Measurements from ENCODE around the gene MYCBPAP.
"Not testable (repeated sequence)": the region's sequence is repeated elsewhere in the genome, so short reads cannot be mapped to it uniquely, and the experiment has no call there.

The MYCBPAP gene

DNA sequence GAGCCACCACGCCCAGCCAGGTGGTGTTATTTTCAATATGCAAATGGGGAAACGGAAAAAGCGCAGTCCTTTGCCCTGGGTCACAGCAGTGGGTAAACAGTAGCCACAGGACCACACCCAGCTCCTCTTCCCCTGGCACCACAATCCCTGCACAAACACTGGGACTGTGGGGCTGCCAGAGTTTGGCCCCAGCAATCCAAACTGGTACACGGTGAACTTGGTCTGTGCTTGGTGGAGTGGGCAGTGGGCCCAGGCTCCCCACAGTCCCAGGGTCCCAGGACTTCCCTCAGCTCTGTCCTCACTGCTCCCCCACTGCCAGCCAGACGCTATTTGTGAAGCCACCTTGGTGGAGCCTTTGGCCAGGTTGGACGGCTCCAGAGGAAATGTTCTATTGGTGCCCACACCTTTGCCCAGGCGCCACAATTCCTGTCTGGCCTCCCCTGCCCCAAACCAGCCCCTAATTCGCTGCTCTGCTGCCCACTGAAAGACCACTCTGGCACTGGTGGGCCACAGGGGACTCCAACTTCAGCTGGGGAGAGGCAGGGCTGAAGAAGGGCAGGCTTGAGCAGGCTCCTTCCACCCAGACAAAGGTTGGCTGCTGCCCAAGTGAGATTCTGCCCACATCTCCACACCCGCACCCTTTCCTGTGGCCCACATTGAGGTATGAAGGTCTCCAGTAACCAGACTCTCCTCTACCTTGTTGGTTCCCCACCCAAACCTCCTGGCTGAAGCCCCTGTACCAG is 41.7 kb upstream of the MYCBPAP start:
- no peak overlapping the region for H3K4me2 ChIP-seq (ENCODE audit: low read length)

DNA sequence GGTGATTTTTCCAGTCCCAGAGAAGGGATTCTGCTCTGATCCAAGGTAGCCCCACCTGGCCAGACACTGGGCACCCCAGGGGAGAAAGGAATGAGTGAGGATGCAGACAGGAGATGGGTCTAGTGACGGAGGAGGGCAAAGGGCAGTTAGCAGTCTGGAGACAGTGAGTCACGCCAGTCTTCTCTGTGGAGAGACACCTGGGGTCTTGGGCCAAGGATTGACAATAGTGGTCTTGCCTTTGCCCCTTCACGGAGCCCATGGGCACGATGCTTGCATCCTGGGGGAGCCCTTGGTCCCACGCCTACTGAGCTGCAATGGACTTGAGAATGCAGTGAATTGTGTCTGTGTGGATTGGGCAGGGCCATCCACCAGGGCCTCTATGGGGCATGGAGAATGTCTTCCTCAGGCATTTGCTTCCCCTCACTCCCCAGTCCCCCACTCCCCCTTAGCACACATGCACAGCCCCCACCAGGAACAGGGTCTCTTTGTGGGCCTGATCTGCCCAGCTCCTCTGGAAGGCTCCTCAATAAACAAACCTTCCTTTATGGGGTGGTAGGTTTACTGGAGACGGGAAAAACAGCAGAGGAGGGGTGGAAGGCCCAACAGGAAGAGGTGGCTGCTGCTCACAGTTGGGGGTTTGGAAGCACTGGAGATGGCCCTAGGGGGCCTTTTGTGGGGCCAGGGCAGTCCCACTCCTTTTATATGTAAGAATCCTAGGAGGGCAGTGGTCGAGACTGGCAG is 41.0 kb upstream of the MYCBPAP start:
- H3K4me2 ChIP-seq (ENCODE audit: low read length) = no peak overlapping the region
- H3K9me3 ChIP-seq (replicated peaks; ENCODE audit: low read length) = no peaks in the 10 kb centered on the region
- no peaks in the 10 kb centered on the region for H3K36me3 ChIP-seq (ENCODE audit: insufficient read depth, low read length)
- H3K27me3 ChIP-seq (ENCODE audit: control insufficient read depth, insufficient read depth, low read length) = peaks cover 41% of the 10 kb centered on the region
- H3K4me1 ChIP-seq (ENCODE audit: control insufficient read depth, insufficient read depth, low read length) = peaks cover 11% of the 10 kb centered on the region
- no peak overlapping the region for H3K4me3 ChIP-seq (ENCODE audit: low read length)
- no peak overlapping the region for H3K9ac ChIP-seq (ENCODE audit: low read depth, low read length)

More for the DNA sequence above, 41.7 kb upstream of the MYCBPAP start:
- H3K9me3 ChIP-seq (replicated peaks; ENCODE audit: low read length) = no peaks in the 10 kb centered on the region
- no peak overlapping the region for H3K4me3 ChIP-seq (ENCODE audit: low read length)
- peaks cover 39% of the 10 kb centered on the region for H3K27me3 ChIP-seq (ENCODE audit: control insufficient read depth, insufficient read depth, low read length)
- no peak overlapping the region for H3K9ac ChIP-seq (ENCODE audit: low read depth, low read length)
- peaks cover 11% of the 10 kb centered on the region for H3K4me1 ChIP-seq (ENCODE audit: control insufficient read depth, insufficient read depth, low read length)
- no peaks in the 10 kb centered on the region for H3K36me3 ChIP-seq (ENCODE audit: insufficient read depth, low read length)

DNA sequence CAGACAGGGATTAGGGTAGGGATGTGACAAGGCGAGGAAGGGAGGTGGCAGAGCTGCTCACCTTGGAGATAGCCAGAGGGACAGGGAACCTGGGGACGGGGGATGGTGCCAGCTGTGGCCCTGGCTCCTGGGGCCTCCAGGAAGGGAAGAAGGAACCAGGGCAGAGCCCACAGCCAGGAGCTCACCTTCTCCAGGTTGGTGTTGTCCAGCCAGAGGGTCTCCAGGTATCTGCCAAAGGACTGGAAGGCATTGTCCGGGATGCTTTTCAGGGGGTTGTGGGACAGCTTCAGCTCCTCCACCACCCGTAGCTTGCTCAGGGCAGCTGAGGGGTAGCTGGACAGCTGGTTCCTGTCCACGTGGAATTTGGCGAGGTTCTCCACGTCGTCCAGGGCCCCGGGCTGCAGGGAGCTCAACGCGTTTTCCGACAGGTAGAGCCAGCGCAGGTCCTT is 40.4 kb upstream of the MYCBPAP start:
- no peak overlapping the region for H3K4me3 ChIP-seq (ENCODE audit: low read length)
- no peaks in the 10 kb centered on the region for H3K9me3 ChIP-seq (replicated peaks; ENCODE audit: low read length)
- H3K4me2 ChIP-seq (ENCODE audit: low read length) = no peak overlapping the region
- no peaks in the 10 kb centered on the region for H3K36me3 ChIP-seq (ENCODE audit: insufficient read depth, low read length)
- H3K4me1 ChIP-seq (ENCODE audit: control insufficient read depth, insufficient read depth, low read length) = peaks cover 11% of the 10 kb centered on the region
- H3K27me3 ChIP-seq (ENCODE audit: control insufficient read depth, insufficient read depth, low read length) = peaks cover 41% of the 10 kb centered on the region
- no peak overlapping the region for H3K9ac ChIP-seq (ENCODE audit: low read depth, low read length)

DNA sequence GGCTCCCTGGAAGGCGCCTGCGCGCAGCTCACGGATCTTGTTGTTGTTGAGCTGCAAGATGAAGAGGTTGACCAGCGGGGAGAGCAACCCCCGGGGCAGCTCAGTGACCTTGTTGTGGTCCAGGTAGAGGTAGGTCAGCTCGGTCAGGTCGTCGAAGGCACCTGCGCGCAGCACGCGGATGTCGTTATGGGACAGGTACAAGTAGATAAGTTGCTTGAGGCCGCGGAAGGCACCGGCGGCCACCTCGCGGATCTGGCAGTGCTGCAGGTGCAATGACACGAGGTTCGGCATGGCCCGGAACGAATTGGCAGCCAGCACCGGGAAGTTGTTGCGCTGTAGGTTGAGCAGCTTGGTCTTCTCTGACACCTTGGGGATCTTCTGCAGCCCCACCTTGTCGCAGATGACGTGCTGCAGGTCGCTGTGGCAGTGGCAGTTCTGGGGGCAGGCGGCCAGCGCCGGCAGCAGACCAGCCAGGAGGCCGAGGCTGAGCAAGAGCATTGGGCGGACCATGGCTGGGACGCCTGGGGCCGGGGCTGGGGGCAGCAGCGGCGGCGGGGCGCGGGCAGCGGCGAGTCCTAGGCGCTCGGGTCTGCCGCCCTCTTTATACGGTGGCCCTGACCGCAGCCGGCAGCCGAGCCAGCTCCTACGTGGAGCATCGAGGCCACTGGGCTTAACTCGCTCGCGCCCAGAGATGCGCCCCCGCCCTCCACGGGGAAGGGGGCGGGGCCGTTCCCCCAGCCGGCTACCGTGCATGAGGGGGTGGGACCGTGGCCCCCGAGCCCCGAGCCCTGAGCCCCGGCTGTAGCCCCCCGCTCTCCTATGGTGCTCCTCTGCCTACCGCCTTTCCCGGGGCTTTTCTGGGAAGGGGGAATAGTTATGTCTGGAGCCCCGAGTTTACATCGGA is 39.7 kb upstream of the MYCBPAP start, which contains the start of gene CHAD:
TSS of gene CHAD (minus strand) at position 577 of the 904 bp plus-strand sequence. CDS start at position 510, 67 bp downstream.
- Histone ChIP-seq H3K4me3 (ENCODE audit: low read length) (peak within 1 kb of the TSS; percentile 17), H3K9ac (ENCODE audit: low read depth, low read length) (no peak within 1 kb of the TSS), H3K27me3 (ENCODE audit: control insufficient read depth, insufficient read depth, low read length) (peaks cover 41% of the 10 kb centered on the region), H3K4me1 (ENCODE audit: control insufficient read depth, insufficient read depth, low read length) (peaks cover 11% of the 10 kb centered on the region), H3K4me2 (ENCODE audit: low read length) (peak within 1 kb of the TSS; percentile 73), H3K9me3 (replicated peaks; ENCODE audit: low read length) (no peaks in the 10 kb centered on the region), H3K36me3 (ENCODE audit: insufficient read depth, low read length) (no peaks in the 10 kb centered on the region)

- Histone ChIP-seq H3K27me3 (ENCODE audit: control insufficient read depth, insufficient read depth, low read length) (peaks cover 41% of the 10 kb centered on the region), H3K4me3 (ENCODE audit: low read length) (peak overlapping the region; percentile 17), H3K9me3 (replicated peaks; ENCODE audit: low read length) (no peaks in the 10 kb centered on the region), H3K9ac (ENCODE audit: low read depth, low read length) (no peak overlapping the region), H3K4me2 (ENCODE audit: low read length) (peak overlapping the region; percentile 73), H3K36me3 (ENCODE audit: insufficient read depth, low read length) (no peaks in the 10 kb centered on the region), H3K4me1 (ENCODE audit: control insufficient read depth, insufficient read depth, low read length) (peaks cover 11% of the 10 kb centered on the region)
Observed at GRCh38 chr17:50469208-50469605, 39.0 kb upstream of the MYCBPAP start.

GRCh38 chr17:50469671-50470305 is 38.5 kb upstream of the MYCBPAP start:
- no peak overlapping the region for H3K9ac ChIP-seq (ENCODE audit: low read depth, low read length)

DNA sequence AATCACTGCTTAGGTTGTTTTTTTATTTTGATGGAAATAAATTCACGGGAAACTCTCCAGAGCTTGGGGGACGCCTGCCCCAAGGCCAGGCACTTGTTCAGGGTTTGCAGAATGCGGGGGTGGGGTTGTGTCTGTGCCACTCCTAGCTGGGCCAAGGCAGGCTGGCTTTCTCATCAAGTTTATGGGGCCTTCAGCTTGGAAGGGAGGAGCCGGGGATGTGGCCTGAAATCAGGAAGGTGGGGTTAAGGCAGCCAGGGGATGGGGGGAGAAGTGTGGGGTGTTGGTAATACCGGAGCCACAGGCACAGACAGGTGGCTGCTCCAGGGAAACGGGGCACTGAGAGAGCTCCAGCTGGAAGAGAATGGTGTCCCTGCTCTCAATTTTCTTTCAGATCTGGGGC is 37.8 kb upstream of the MYCBPAP start:
- Histone ChIP-seq H3K27me3 (ENCODE audit: control insufficient read depth, insufficient read depth, low read length) (peaks cover 41% of the 10 kb centered on the region), H3K36me3 (ENCODE audit: insufficient read depth, low read length) (no peaks in the 10 kb centered on the region), H3K4me3 (ENCODE audit: low read length) (no peak overlapping the region), H3K4me1 (ENCODE audit: control insufficient read depth, insufficient read depth, low read length) (peaks cover 11% of the 10 kb centered on the region), H3K4me2 (ENCODE audit: low read length) (no peak overlapping the region), H3K9me3 (replicated peaks; ENCODE audit: low read length) (no peaks in the 10 kb centered on the region), H3K9ac (ENCODE audit: low read depth, low read length) (no peak overlapping the region)

More at GRCh38 chr17:50469671-50470305, 38.5 kb upstream of the MYCBPAP start:
- Histone ChIP-seq H3K36me3 (ENCODE audit: insufficient read depth, low read length) (no peaks in the 10 kb centered on the region), H3K4me2 (ENCODE audit: low read length) (peak overlapping the region; percentile 73), H3K4me3 (ENCODE audit: low read length) (no peak overlapping the region), H3K27me3 (ENCODE audit: control insufficient read depth, insufficient read depth, low read length) (peaks cover 41% of the 10 kb centered on the region), H3K4me1 (ENCODE audit: control insufficient read depth, insufficient read depth, low read length) (peaks cover 11% of the 10 kb centered on the region), H3K9me3 (replicated peaks; ENCODE audit: low read length) (no peaks in the 10 kb centered on the region)

DNA sequence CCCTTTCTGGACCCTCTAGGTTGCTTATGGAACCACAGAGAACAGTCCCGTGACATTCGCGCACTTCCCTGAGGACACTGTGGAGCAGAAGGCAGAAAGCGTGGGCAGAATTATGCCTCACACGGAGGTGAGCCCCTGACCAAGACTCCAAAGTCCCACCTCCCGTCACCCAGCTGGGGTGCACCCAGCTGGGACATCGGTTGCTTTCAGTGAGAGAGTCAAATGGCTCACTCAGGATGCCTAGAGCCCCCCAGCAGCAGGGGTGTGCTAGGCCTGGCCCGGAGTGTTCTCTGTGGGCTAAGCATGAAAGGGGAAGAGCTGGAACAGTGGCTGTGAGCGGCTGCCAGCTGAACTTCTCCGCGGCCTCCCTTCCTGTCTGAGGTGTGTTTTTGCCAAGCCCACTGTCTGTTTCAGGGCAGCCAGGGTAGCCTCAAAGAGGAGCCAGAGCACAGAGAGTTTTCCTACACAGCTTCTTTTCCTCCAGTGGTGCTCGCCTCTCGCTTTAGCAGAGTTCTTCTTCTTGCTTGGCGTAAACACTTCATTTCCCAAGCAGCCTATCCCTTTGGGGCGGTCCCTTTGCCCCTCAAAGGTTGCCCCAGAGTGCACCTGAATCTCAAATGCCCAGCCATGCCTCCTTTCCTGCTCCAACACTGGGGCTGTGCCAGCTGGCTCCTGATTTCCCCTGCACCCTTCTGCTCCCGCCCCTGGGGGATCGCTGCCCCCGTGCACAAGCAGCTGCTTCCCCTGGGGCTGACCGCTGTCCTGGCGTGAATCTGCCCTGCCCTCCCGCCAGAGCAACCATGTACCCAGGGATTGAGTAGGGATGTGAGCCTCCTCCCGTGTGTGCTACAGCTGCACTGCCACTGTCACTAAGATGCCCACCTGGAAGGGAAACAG is 37.0 kb upstream of the MYCBPAP start:
- Histone ChIP-seq H3K4me3 (ENCODE audit: low read length) (no peak overlapping the region), H3K9me3 (replicated peaks; ENCODE audit: low read length) (no peaks in the 10 kb centered on the region), H3K4me1 (ENCODE audit: control insufficient read depth, insufficient read depth, low read length) (peaks cover 11% of the 10 kb centered on the region), H3K27me3 (ENCODE audit: control insufficient read depth, insufficient read depth, low read length) (peaks cover 41% of the 10 kb centered on the region), H3K36me3 (ENCODE audit: insufficient read depth, low read length) (no peaks in the 10 kb centered on the region), H3K9ac (ENCODE audit: low read depth, low read length) (no peak overlapping the region), H3K4me2 (ENCODE audit: low read length) (no peak overlapping the region)

- Histone ChIP-seq H3K9ac (ENCODE audit: low read depth, low read length) (no peak overlapping the region), H3K36me3 (ENCODE audit: insufficient read depth, low read length) (no peaks in the 10 kb centered on the region), H3K4me1 (ENCODE audit: control insufficient read depth, insufficient read depth, low read length) (peaks cover 11% of the 10 kb centered on the region), H3K9me3 (replicated peaks; ENCODE audit: low read length) (no peaks in the 10 kb centered on the region), H3K4me3 (ENCODE audit: low read length) (no peak overlapping the region), H3K27me3 (ENCODE audit: control insufficient read depth, insufficient read depth, low read length) (peaks cover 32% of the 10 kb centered on the region), H3K4me2 (ENCODE audit: low read length) (no peak overlapping the region)
Observed at GRCh38 chr17:50472286-50472685, 36.0 kb upstream of the MYCBPAP start.

DNA sequence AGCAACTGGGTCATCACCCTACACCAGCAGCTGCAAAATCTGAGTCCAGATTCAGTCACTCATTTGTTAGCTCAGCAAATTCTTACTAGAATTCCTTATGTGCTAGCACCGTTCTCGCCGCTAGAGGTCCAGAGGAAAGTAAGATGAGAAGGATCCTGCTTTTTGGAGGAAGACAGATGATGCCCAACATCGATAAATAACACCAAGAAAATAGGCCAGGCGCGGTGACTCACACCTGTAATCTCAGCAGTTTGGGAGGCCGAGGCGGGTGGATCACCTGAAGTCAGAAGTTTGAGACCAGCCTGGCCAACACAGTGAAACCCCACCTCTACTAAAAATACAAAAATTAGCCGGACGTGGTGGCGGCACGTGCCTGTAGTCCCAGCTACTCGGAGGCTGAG is 35.5 kb upstream of the MYCBPAP start:
- H3K27me3 ChIP-seq (ENCODE audit: control insufficient read depth, insufficient read depth, low read length) = peaks cover 29% of the 10 kb centered on the region
- H3K9me3 ChIP-seq (replicated peaks; ENCODE audit: low read length); H3K4me3 ChIP-seq (ENCODE audit: low read length); H3K9ac ChIP-seq (ENCODE audit: low read depth, low read length); H3K4me2 ChIP-seq (ENCODE audit: low read length); H3K36me3 ChIP-seq (ENCODE audit: insufficient read depth, low read length): not testable (repeated sequence)
- H3K4me1 ChIP-seq (ENCODE audit: control insufficient read depth, insufficient read depth, low read length) = peaks cover 11% of the 10 kb centered on the region
